Esophagus muscularis mucosa (tissue), 4 donors: ENCODE data around the gene FAM193B. TPM values are rescaled to one million over a fixed set of nuclear protein-coding genes. Genes with fewer than 3 reads are reported as not detected.

ENCODE experiments used
- DNase-seq: peaks from one replicate; pipeline ENCODE4 v3.0.0-alpha.2; 2017; ENCODE audit errors: extremely low spot score
- H3K27ac ChIP-seq, 4 donors: fragments of 200-600 bp; sonication (generic); replicated peaks in 1 of 4; 1 replicate in 3 of 4; 2 replicates in 1 of 4; pipeline ENCODE4 v1.5.1; 2016 to 2019; ENCODE audit warnings: mild to moderate bottlenecking in 1 of 4
- H3K27me3 ChIP-seq, 4 donors: fragments of 200-600 bp; sonication (generic); one replicate each; pipeline versions ENCODE4 v1.5.1 to v1.6.0; 2016 to 2019
- H3K36me3 ChIP-seq, 4 donors: fragments of 200-600 bp; sonication (generic); one replicate each; pipeline ENCODE4 v1.5.1; 2016 to 2019
- H3K4me1 ChIP-seq, 4 donors: fragments of 200-600 bp; sonication (generic); one replicate each; pipeline ENCODE4 v1.5.1; 2016 to 2019
- H3K4me3 ChIP-seq, 4 donors: fragments of 200-600 bp; sonication (generic); 1 replicate in 2 of 4; 2 replicates in 2 of 4; pipeline ENCODE4 v1.5.1; 2016 to 2019; ENCODE audit warnings: mild to moderate bottlenecking in 4 of 4, moderate library complexity in 1 of 4
- H3K9me3 ChIP-seq, 4 donors: fragments of 200-600 bp; sonication (generic); 1 replicate in 3 of 4; 2 replicates in 1 of 4; pipeline ENCODE4 v1.5.1; 2016 to 2019
- CTCF ChIP-seq, 3 experiments: fragments of 200-600 bp in 2 of 3; fragments of 450-650 bp in 1 of 3; sonication (generic) in 2 of 3; IDR thresholded peaks; one replicate each; pipeline ENCODE4 v1.5.1; 2017 to 2019; ENCODE audit warnings: antibody characterized with exemption in 3 of 3, mild to moderate bottlenecking in 2 of 3, moderate library complexity in 1 of 3
- EP300 ChIP-seq: sonication (generic); formaldehyde crosslinking; IDR thresholded peaks from one replicate; pipeline ENCODE4 v1.6.1; 2017; ENCODE audit warnings: antibody characterized with exemption
- POLR2A ChIP-seq: fragments of 450-650 bp; IDR thresholded peaks from one replicate; pipeline ENCODE4 v1.6.1; 2017; ENCODE audit warnings: antibody characterized with exemption, moderate library complexity, mild to moderate bottlenecking, low read depth
- POLR2AphosphoS5 ChIP-seq, 2 donors: sonication (generic); formaldehyde crosslinking; IDR thresholded peaks; one replicate each; pipeline ENCODE4 v1.6.1; 2017; ENCODE audit warnings: antibody characterized with exemption in 2 of 2
- WGBS: methylation state at CpG from one replicate; pipeline ENCODE4 v1.1.5; 2018; 5-methylcytosine and 5-hydroxymethylcytosine counted together
- intact Hi-C: fragments of 100-400 bp; cut with DNase I; formaldehyde crosslinking; loops from one replicate; pipeline ENCODE4 v1.15.1; 2023
- total RNA-seq, 4 donors: library from RNA; depleted of rRNA; stranded (reverse); fragments of >200 nt; gene quantifications; one replicate each; pipeline versions ENCODE4 v1.1.0 to v1.2.1, GENCODE V29; 2016

FAM193B gene
- total RNA-seq, 4 donors from 2014 or later: 24.4 to 65.6 (median 50.7) TPM

- intact Hi-C loops: no loop called here
- Histone ChIP-seq H3K36me3 (peaks cover 0 to 21% (median 9%) of the 10 kb centered on the region in 4 donors), H3K9me3 (no peaks in the 10 kb centered on the region), H3K4me1 (peaks cover 63 to 90% (median 80%) of the 10 kb centered on the region in 4 donors), H3K27me3 (no peaks in the 10 kb centered on the region), H3K4me3 (no peak overlapping the region), H3K27ac (peak overlapping the region in 3 of 4 donors; percentile 31 to 35 (median 34))
- TF ChIP-seq POLR2A (no peak), CTCF (IDR thresholded peaks at IDR 0.05) (no peak), EP300 (no peak), POLR2AphosphoS5 (IDR thresholded peaks at IDR 0.05) (no peak)
- 71% methylated on average over 3 of the region's 3 CpGs for WGBS
- DNase-seq: no peak
These were observed 6.6 kb downstream of the FAM193B start for GRCh38 chr5:177547736-177548135.

- H3K27ac ChIP-seq: peak overlapping the region; percentile 79 to 90 (median 86)
- H3K9me3 ChIP-seq: no peaks in the 10 kb centered on the region
- no peak for TF ChIP-seq EP300
- no peak for TF ChIP-seq CTCF (IDR thresholded peaks at IDR 0.05)
- TF ChIP-seq POLR2A: no peak
- peak; percentile 78 to 94 for TF ChIP-seq POLR2AphosphoS5 (IDR thresholded peaks at IDR 0.05)
- H3K36me3 ChIP-seq: peaks cover 0 to 9% (median 0%) of the 10 kb centered on the region in 4 donors
- 22% methylated on average over 1 of the region's 1 CpG for WGBS
- peaks cover 56 to 84% (median 75%) of the 10 kb centered on the region in 4 donors for H3K4me1 ChIP-seq
- peak; percentile 92 for DNase-seq
- peak overlapping the region in 1 of 4 donors; percentile 10 for H3K4me3 ChIP-seq
- no peaks in the 10 kb centered on the region for H3K27me3 ChIP-seq
- intact Hi-C loops: no loop called here
These were observed 8.1 kb downstream of the FAM193B start for GRCh38 chr5:177546258-177546741.

- intact Hi-C loops: no loop called here
- TF ChIP-seq CTCF (IDR thresholded peaks at IDR 0.05): no peak
- TF ChIP-seq POLR2A: no peak
- peak; percentile 9 to 68 for TF ChIP-seq POLR2AphosphoS5 (IDR thresholded peaks at IDR 0.05)
- H3K36me3 ChIP-seq: peaks cover 0 to 2% (median 0%) of the 10 kb centered on the region in 4 donors
- no peak overlapping the region for H3K4me3 ChIP-seq
- WGBS: 48% methylated on average over 4 of the region's 4 CpGs
- H3K4me1 ChIP-seq: peaks cover 56 to 83% (median 75%) of the 10 kb centered on the region in 4 donors
- peak overlapping the region; percentile 79 to 90 (median 86) for H3K27ac ChIP-seq
- peak; percentile 93 for DNase-seq
- H3K27me3 ChIP-seq: no peaks in the 10 kb centered on the region
- no peaks in the 10 kb centered on the region for H3K9me3 ChIP-seq
These were observed 8.7 kb downstream of the FAM193B start for GRCh38 chr5:177545487-177546257.

- Histone ChIP-seq H3K4me3 (no peak overlapping the region), H3K4me1 (peaks cover 71 to 94% (median 87%) of the 10 kb centered on the region in 4 donors), H3K9me3 (no peaks in the 10 kb centered on the region), H3K36me3 (peaks cover 0 to 14% (median 5%) of the 10 kb centered on the region in 4 donors), H3K27ac (peak overlapping the region in 1 of 4 donors; percentile 90), H3K27me3 (no peaks in the 10 kb centered on the region)
- DNase-seq: no peak
- WGBS: 98% methylated on average over 4 of the region's 4 CpGs
- TF ChIP-seq EP300: no peak
- no peak for TF ChIP-seq POLR2A
- TF ChIP-seq POLR2AphosphoS5 (IDR thresholded peaks at IDR 0.05): no peak
- no peak for TF ChIP-seq CTCF (IDR thresholded peaks at IDR 0.05)
- intact Hi-C loops: no loop called here
These were observed 11.4 kb downstream of the FAM193B start for GRCh38 chr5:177542816-177543465.
